ENCODE results near the gene ASB5.
"Not testable (repeated sequence)": the region's sequence is repeated elsewhere in the genome, so short reads cannot be mapped to it uniquely, and the experiment has no call there.

The ASB5 gene, protein sequence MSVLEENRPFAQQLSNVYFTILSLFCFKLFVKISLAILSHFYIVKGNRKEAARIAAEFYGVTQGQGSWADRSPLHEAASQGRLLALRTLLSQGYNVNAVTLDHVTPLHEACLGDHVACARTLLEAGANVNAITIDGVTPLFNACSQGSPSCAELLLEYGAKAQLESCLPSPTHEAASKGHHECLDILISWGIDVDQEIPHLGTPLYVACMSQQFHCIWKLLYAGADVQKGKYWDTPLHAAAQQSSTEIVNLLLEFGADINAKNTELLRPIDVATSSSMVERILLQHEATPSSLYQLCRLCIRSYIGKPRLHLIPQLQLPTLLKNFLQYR

GRCh38 chr4:176268963-176269362, at the start of gene ASB5:
Gene ASB5, minus strand, starts transcription at chr4:176269222. Its CDS starts 114 bp downstream, at chr4:176269108.
- DNase-seq (ENCODE audit: low spot score), result no peak

GRCh38 chr4:176313596-176314336, 44.7 kb upstream of the ASB5 start:
- no peak for DNase-seq (ENCODE audit: low spot score)

- no peak for DNase-seq (ENCODE audit: low spot score)
Measured at GRCh38 chr4:176309772-176310171, 40.8 kb upstream of the ASB5 start.

DNA sequence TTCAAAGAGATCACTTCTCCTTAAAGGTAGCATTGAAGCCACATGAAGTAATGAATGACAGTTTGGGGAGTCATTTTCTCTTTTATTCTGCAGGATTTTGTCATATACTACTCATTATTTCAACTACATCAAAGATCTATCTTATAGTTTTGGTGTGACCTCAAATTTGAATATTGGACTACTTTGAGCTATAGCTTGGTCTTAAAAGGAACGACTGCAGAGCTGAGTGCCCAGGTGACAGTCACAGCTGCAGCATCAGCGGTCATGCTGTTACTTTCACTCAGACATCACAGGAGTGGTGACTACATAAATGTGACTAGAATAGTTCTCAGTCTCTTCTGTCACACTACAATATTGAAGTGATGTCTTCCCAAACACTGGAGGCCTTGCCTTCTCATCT, 40.0 kb upstream of the ASB5 start:
- no peak for DNase-seq (ENCODE audit: low spot score)

DNA sequence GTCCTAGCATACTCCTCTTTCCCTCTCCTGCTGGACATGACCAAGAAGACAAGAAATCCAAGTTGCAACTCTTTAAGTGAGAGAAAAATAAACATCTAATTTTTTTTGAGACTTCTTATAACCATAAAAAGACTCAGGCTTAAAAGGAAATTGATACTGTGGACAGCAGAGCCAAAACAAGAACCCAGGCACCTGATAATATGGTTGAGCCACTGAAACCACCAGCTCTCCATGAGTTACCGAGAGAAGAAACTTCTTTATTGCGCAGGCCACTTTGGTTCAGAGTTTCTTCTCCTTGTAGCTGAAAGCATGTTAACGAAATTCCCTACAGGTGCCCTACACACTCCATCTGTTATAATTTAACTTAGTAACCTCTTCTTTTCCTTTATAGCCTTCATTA, 39.4 kb upstream of the ASB5 start:
- DNase-seq (ENCODE audit: low spot score), result no peak

DNA sequence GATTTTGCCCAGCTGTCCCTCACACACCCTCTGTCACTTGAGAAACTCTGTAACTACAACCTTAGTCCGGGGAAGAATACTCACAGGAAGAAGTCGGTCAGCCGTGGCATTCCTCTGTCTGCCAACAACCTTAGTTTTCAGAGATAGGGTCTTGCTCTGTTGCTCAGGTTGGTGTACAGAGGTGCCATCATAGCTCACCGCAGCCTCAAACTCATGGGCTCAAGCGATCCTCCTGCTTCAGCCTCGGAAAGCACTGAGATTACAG, 38.6 kb upstream of the ASB5 start:
- no peak for DNase-seq (ENCODE audit: low spot score)

DNA sequence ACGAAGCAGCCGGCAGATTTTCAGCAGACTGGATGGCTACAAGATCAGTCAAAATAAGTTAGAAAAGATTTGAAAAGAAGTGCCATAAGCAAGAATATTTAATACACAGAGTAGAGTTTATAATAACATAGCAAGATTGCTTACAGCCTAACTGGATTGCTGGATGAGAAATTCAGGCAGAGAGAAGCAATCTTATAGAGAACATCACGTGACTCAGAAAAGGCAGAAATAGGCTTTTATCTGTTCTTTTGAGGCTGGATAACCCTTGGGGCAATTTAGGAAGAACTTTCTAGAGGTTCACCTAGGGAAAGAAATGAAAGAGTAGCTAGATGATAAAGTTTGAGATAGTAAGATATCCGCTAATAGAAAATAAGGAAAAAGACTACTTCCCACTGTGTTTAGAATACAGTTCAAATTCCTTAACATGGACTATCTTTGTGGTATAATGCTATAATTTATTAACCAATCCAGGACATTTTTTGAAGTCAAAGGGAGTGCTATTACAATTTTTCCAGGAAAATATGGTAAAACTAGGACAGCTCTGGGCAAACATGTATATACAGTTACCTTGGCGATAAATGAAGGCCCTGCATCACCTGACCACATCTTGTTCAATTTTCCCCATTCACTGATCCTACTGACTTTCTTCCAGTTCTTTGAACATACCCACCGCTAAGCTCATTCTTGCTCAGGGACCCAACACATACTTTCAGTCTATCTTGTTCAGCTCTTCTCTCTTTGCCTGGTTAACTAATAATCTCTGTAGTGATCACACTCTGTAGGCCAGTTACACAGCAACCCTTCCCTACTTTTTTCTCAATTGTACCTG, 38.0 kb upstream of the ASB5 start:
- no peak for DNase-seq (ENCODE audit: low spot score)

GRCh38 chr4:176303938-176304337, 34.9 kb upstream of the ASB5 start:
- DNase-seq (ENCODE audit: low spot score), result no peak

DNA sequence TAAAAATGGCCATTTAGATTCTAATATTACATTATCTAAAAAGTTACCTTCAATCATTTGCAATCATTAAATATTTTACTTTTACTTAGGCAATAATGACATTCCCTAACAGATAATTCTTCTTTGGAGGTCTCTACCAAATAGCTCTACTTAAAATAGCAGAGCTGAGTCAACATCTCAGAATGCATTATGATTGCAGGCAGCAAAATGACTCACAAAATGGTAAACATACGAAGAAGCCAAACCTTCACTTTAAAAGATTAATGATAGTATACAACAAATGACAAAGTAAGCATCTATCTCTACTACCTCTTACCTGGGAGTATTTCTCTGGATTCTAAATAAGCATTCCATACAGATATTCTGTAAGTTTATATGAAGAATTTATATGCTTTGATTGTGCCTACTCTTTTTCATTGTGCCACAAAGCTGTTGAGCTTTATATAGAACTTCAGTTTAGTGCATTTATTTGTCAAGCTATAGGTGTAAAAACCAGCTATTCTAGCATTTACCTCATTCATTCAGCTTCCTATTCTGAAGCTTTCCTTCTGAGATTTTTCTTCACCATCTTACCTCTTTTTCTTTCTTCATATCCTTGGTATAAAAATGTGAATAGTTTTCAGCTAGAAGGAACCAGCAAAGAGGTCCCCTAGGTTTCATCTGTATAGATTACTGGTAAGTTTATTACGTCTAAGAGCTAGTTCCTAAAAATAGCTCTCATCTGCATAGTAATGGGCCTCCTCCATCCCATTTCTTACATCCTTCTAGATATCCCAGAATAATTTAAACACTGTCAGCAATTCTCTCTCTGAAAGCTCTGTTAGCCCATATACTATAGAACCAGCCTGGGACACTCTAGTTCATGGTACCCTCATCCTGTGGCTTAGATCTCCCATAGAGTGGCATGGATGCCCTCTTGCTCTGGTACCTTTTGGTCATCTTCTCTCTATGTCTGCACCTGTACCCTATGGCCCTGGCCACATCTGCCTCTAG, 33.6 kb upstream of the ASB5 start:
- DNase-seq (ENCODE audit: low spot score), result no peak

DNA sequence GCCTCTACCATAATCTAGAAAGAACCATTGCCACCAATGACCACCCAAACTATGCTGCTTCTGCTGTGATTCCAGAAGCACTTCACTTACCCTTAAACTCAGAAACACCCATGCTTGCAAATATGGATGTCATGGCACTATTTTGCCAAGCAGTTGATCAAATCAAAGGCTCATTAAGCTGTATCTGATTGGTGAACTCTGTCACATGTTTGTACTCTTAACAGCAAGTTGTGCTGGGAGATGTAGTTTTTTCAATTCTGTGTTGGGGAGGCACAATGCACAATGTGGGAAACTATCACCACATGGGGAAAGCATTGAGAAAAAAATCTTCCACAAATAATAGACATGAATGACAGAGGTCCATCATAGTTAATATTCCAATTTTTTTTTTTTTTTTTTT, 31.5 kb upstream of the ASB5 start:
- DNase-seq (ENCODE audit: low spot score), result no peak

DNA sequence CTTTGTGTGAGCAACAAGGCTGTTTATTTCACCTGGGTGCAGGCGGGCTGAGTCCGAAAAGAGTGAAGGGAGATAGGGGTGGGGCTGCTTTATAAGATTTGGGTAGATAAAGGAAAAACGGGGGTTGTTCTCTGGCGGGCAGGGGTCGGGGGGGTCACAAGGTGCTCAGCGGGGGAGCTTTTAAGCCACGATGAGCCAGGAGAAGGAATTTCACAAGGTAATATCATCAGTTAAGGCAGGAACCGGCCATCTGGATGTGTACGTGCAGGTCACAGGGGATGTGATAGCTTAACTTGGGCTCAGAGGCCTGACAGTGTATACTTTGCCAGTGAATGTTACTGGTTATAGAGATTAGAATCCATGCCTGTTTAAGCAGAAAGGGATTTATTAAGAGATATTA, 31.0 kb upstream of the ASB5 start:
- DNase-seq (ENCODE audit: low spot score), result no peak

GRCh38 chr4:176298664-176299063, 29.6 kb upstream of the ASB5 start:
- no peak for DNase-seq (ENCODE audit: low spot score)

DNA sequence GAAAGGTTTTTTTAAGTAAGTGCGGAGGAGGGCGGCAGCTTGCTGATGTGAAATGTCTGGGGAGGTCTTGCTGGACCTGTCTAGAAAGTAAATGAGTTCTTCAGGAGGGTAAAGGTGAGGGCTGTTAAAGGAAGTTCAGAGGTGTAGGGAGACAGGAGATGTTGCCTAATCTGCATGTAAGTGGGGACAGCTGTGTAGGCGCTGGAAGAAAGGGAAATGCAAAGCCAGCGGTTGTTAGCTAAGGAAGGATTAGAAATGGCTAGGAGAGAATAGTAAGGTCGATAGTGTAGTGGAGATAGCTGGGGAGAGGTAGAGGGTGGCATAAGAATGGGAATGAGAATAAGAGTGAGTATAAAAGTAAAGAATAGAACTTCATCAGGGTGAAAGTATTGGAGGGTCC, 26.9 kb upstream of the ASB5 start:
- not testable (repeated sequence) for DNase-seq (ENCODE audit: low spot score)

DNA sequence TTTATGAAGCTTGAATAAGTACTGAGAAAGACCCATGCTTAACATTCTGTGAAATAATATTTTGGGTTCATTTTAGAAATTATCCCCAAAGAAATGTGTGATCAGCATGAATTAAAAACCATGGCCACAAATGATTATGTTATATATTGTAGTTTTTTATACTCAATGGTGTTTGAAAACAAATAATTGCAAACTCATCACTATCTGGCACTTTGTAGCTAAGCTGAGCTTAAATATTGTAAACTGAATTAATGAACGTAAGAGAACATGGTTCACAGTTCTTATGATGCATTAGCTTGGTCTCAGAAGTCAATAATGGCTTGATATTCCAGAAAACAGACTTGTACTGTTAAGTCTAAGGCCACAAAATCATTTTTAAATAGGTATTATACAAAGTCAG, 24.6 kb upstream of the ASB5 start:
- DNase-seq (ENCODE audit: low spot score), result no peak

DNA sequence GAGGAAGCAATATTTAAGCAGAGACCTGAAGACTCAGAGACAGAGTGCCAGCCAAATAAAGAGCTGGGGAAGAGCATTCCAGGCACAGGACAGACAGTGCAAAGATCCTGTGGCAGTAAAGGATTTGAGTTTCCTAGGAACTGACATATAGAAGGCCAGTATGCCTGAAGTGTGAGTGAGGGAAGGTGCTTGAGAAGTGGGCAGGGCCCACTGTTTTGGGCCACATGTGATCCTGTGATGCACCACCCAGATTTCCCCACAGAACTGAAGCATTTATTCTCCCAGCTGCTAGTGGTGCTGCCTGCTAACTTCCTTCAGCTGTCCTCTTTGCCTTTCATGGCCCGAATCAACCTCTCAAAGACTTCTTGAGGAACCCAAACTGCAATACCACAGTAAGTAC, 23.9 kb upstream of the ASB5 start:
- no peak for DNase-seq (ENCODE audit: low spot score)

DNA sequence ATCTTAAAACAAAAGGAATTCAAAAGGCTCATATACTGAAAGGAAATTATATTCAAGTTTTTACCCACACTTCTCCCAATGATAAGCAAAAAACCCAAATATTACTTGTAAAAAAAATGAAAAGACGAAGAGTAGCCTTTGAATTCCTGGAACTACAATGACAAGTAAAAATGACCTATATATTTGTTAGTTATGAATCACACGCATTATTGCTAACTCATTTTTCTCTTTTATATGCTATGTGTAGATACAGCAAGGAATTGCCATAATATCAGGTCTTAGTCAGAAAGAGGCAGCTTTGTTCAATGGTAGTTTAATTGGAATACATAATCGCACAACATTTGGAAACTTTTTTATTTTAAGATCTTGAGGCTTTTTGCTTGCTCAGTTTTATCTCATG, 22.7 kb upstream of the ASB5 start:
- DNase-seq (ENCODE audit: low spot score), result no peak

DNA sequence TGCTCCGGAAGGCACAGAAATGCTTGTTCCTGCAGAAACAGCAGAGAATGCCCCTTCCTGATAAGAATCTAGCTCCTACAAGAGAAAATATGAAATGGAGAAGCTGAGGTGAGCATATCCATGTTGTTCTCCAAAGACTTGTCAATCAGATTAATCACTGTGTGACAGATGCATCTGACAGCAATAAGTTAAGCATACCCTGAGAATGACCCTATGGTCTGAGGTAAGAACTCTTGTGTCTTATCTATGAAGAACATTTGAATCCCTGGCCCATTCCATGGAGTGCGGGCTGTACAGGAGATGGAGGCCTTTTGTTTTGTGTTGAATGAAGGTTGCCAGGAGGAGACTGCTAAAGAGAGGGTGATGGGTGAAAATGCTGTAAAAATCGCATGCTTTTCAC, 21.5 kb upstream of the ASB5 start:
- DNase-seq (ENCODE audit: low spot score), result no peak

DNA sequence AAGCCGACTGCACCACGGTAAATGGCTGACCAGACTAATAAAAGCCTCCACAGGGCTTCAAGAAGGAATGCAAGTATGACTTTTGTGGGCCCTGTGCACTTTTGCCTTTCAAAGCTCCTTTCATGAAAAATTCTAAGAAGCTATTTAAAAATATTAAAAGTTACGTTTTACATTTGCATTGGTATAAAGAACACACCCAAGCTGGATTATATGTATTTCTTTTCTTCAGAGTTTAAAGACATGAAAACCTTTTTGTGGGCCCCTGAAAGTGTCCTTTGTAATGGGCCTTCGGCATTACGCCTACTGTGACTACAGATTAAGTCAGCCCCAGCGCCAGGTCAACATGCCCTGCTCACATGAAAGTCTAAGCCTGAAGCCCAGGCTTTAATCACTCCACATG, 20.5 kb upstream of the ASB5 start:
- no peak for DNase-seq (ENCODE audit: low spot score)

DNA sequence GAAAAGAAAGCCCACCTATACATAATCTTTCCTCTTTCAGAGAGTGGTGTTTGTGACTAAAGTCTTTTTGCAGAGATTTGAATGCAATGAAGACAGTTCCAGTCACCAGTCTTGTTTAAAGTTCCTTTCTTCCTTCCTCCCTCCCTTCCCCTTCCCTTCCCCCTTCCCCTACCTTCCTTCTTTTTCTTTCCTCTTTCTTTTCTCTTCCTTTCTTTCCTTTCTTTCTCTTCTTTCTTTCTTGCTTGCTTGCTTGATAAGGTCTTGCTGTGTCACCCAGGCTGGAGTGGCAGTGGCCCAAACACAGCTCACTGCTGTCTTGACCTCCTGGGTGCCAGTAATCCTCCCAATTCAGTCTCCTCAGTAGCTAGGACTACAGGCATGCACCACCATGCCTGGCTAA, 19.0 kb upstream of the ASB5 start:
- no peak for DNase-seq (ENCODE audit: low spot score)

- no peak for DNase-seq (ENCODE audit: low spot score)
Measured at GRCh38 chr4:176287546-176287945, 18.5 kb upstream of the ASB5 start.

DNA sequence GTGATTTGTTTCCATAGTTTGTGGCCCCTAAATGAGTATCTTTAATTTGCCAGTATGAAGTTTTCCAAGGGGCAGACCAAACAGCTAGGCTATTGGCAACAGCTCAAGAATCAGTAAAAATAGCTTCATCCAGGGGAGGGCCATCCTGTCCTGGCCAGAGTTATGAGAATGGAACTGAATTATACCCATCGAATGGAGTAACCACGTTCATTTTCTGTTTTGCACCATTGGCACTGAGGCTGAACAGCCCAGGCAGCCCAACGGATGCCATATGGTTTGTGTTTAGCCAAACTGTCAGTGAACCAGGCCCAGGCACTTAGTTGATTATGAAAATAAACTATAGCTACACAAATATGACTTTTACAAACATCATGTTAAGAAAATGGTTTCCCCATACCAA, 17.7 kb upstream of the ASB5 start:
- no peak for DNase-seq (ENCODE audit: low spot score)

- DNase-seq (ENCODE audit: low spot score), result not testable (repeated sequence)
Measured at GRCh38 chr4:176279560-176279959, 10.5 kb upstream of the ASB5 start.
